Measurements from ENCODE around the gene ELAC2. TPM values are rescaled to one million over a fixed set of nuclear protein-coding genes. Genes with fewer than 3 reads are reported as not detected.

ELAC2 gene
- total and polyA plus RNA-seq, 12 donors, result 55.5 to 136 (median 74.1) TPM

DNA sequence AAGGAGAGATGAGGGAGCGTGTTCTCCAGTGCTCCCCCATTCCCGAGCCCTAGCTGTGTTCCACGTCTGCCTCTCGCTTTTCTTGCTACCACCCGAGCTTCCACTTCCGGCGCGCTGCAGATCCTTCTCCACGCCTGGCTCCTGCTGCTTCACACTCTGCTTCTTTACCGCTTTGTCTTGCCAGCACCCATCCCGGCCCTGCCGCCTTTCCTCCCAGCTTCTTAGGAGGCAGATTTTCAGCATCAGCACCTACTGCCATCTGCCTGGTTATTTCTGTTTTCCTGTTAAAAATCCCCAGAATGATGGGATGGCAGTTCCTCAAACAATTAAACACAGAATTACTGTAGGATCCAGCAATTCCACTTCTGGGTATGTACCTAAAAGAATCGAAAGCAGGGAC is 64.7 kb downstream of the ELAC2 start:
- intact Hi-C loops (cut with DNase I), result no loop called here
- DNase-seq, result no peak
- WGBS, 4 donors, result 94 to 97% (median 95%) methylated on average over 13 of the region's 13 CpGs
- Histone ChIP-seq H3K27me3 (no peaks in the 10 kb centered on the region), H3K4me3 (no peak overlapping the region), H3K4me1 (replicated peaks in 1 of 2) (no peaks in the 10 kb centered on the region), H3K27ac (no peak overlapping the region), H3K36me3 (replicated peaks in 1 of 2) (no peaks in the 10 kb centered on the region), H3K9me3 (replicated peaks in 1 of 3) (no peaks in the 10 kb centered on the region)
- TF ChIP-seq POLR2A (IDR thresholded peaks at IDR 0.05), result no peak

DNA sequence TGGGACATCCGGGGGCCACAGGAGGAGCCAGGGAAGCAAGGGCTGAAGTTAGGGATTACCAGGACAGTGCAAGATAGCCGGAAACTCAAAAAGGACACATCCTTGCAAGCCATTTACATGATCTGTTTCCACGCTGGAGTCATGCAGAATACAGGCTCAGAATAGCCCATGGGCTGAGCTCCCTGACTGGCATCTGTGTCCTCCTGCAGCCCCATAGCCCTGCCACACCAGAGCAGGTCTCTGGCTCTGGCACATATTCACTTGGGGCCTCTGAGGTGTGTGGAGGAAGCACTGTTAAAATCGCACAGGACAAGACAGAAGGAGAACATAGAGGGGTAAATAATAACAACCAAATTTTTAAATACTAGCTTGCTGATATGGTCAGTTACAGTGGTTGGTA is 65.8 kb downstream of the ELAC2 start:
- no peaks in the 10 kb centered on the region for H3K27me3 ChIP-seq
- WGBS, 4 donors, result 84 to 93% (median 87%) methylated on average over 4 of the region's 4 CpGs
- H3K27ac ChIP-seq, result no peak overlapping the region
- DNase-seq, result no peak
- intact Hi-C loops (cut with DNase I), result no loop called here
- H3K36me3 ChIP-seq (replicated peaks in 1 of 2), result no peaks in the 10 kb centered on the region
- TF ChIP-seq, protein P1, sequence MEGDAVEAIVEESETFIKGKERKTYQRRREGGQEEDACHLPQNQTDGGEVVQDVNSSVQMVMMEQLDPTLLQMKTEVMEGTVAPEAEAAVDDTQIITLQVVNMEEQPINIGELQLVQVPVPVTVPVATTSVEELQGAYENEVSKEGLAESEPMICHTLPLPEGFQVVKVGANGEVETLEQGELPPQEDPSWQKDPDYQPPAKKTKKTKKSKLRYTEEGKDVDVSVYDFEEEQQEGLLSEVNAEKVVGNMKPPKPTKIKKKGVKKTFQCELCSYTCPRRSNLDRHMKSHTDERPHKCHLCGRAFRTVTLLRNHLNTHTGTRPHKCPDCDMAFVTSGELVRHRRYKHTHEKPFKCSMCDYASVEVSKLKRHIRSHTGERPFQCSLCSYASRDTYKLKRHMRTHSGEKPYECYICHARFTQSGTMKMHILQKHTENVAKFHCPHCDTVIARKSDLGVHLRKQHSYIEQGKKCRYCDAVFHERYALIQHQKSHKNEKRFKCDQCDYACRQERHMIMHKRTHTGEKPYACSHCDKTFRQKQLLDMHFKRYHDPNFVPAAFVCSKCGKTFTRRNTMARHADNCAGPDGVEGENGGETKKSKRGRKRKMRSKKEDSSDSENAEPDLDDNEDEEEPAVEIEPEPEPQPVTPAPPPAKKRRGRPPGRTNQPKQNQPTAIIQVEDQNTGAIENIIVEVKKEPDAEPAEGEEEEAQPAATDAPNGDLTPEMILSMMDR (IDR thresholded peaks at IDR 0.05), result no peak
- no peak for TF ChIP-seq POLR2A (IDR thresholded peaks at IDR 0.05)
- H3K4me3 ChIP-seq, result no peak overlapping the region
- H3K4me1 ChIP-seq (replicated peaks in 1 of 2), result no peaks in the 10 kb centered on the region
- no peaks in the 10 kb centered on the region for H3K9me3 ChIP-seq (replicated peaks in 1 of 3)

DNA sequence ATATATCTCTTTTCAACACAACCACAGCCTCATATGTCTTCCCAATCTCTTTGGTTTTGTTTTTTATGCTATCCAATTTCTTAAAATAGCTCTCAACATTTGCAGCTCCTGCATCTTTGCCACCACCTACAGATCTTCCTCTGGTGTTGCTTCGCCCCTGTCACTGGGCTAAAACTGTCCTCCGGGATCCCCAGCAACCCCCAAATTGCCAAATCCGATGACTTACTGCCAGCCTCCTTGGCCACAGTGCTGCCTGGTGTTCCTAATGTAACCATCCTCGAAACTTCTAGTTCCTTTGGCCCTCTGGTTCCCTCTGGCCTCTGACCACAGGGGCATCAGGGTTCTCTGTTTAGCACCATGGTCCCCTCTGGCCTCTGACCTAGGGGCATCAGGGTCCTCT is 70.8 kb downstream of the ELAC2 start:
- intact Hi-C loops (cut with DNase I), result no loop called here
- DNase-seq, result no peak
- no peaks in the 10 kb centered on the region for H3K36me3 ChIP-seq (replicated peaks in 1 of 2)
- H3K4me3 ChIP-seq, result no peak overlapping the region
- H3K27me3 ChIP-seq, result no peaks in the 10 kb centered on the region
- H3K9me3 ChIP-seq (replicated peaks in 1 of 3), result no peaks in the 10 kb centered on the region
- H3K4me1 ChIP-seq (replicated peaks in 1 of 2), result no peaks in the 10 kb centered on the region
- H3K27ac ChIP-seq, result no peak overlapping the region
- no peak for TF ChIP-seq POLR2A (IDR thresholded peaks at IDR 0.05)
- TF ChIP-seq, protein P1 (IDR thresholded peaks at IDR 0.05), result no peak
- WGBS, 4 donors, result 75 to 79% (median 75%) methylated on average over 4 of the region's 4 CpGs

Other genes starting within 250 kb of the ELAC2 start
- gene ARHGAP44, start 228.5 kb downstream of the ELAC2 start, total RNA-seq, result 10 to 100 TPM in 1 of 9 donors, 1 to 10 TPM in 8; 1.1 to 45.2 (median 3.8) TPM
- 1 to 10 TPM; 1.7 to 2.8 (median 2.0) TPM for gene ARHGAP44, start 228.5 kb downstream of the ELAC2 start, polyA plus RNA-seq